IMR-90 (cell line): ENCODE data around the gene GRID1.

ENCODE experiments used
- CEBPB ChIP-seq: IDR thresholded peaks from 2 replicates; pipeline ENCODE4 v1.6.1; 2012; ENCODE audit warnings: low read depth, low read length, improper control_type of control experiment
- CHD1 ChIP-seq: IDR thresholded peaks from 2 replicates; pipeline ENCODE4 v1.6.1; 2012; ENCODE audit warnings: low read depth, low read length, improper control_type of control experiment
- CTCF ChIP-seq: conservative IDR thresholded peaks from 2 replicates; pipeline ENCODE4 v1.5.1; 2012; ENCODE audit warnings: mild to moderate bottlenecking, low read depth, low read length, improper control_type of control experiment
- ELK1 ChIP-seq: fragments of 150-350 bp; IDR thresholded peaks from 2 replicates; pipeline ENCODE4 v1.6.1; 2016; ENCODE audit warnings: low read depth, mild to moderate bottlenecking, low read length, moderate library complexity, borderline replicate concordance
- FOS ChIP-seq: fragments of 150-350 bp; IDR thresholded peaks from 2 replicates; pipeline ENCODE4 v1.6.1; 2016; ENCODE audit warnings: low read depth, low read length
- MAZ ChIP-seq: IDR thresholded peaks from 2 replicates; pipeline ENCODE4 v1.6.1; 2012; ENCODE audit warnings: low read depth, mild to moderate bottlenecking, low read length, improper control_type of control experiment, moderate library complexity, borderline replicate concordance
- NFE2L2 ChIP-seq: fragments of 150-350 bp; IDR thresholded peaks from 2 replicates; pipeline ENCODE4 v1.6.1; 2016; ENCODE audit warnings: low read depth, mild to moderate bottlenecking, low read length
- POLR2A ChIP-seq: IDR thresholded peaks from 2 replicates; pipeline ENCODE4 v1.6.1; 2012; ENCODE audit warnings: mild to moderate bottlenecking, low read depth, low read length
- RAD21 ChIP-seq: IDR thresholded peaks from 2 replicates; pipeline ENCODE4 v1.6.1; 2012; ENCODE audit warnings: low read length, improper control_type of control experiment
- RCOR1 ChIP-seq: IDR thresholded peaks from 2 replicates; pipeline ENCODE4 v1.6.1; 2012; ENCODE audit warnings: mild to moderate bottlenecking, low read length, improper control_type of control experiment; ENCODE audit not compliant: insufficient replicate concordance
- RFX5 ChIP-seq: IDR thresholded peaks from 2 replicates; pipeline ENCODE4 v1.8.0; 2012; ENCODE audit warnings: low read depth, mild to moderate bottlenecking, low read length, moderate library complexity
- SMC3 ChIP-seq: fragments of 150-350 bp; IDR thresholded peaks from 2 replicates; pipeline ENCODE4 v1.6.1; 2016; ENCODE audit warnings: low read depth, mild to moderate bottlenecking, antibody characterized with exemption, low read length, moderate library complexity

DNA sequence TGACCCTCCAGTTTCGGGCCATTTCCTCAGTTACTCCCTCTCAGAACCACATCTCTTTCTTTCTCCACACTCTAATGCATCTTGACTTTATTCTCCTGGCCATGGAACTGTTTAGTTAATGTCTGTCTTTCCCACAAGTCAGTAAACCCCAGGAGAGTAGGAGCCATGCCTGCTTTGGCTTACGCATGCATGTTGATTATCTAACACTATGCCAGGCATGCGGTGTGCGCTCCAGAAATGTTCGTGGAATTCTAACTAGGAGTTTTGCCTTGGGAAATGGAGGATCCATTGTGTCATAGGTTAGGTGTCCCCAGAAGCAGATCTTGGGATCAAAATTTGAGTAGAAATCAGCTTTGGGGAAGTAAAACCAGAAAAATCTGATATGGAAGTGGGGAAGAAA lies 308.9 kb downstream of the GRID1 start:
- TF ChIP-seq ELK1: no peak
- no peak for TF ChIP-seq CTCF
- no peak for TF ChIP-seq RFX5
- TF ChIP-seq CHD1: no peak
- TF ChIP-seq POLR2A: no peak
- no peak for TF ChIP-seq RAD21
- TF ChIP-seq RCOR1: no peak
- TF ChIP-seq NFE2L2: no peak
- no peak for TF ChIP-seq MAZ
- no peak for TF ChIP-seq CEBPB
- TF ChIP-seq FOS: no peak
- TF ChIP-seq SMC3: no peak
